Esophagus (tissue), 2 donors: ENCODE measurements around the gene BBC3. TPM values are rescaled to one million over a fixed set of nuclear protein-coding genes. Genes with fewer than 3 reads are reported as not detected.

Source experiments
- H3K27ac ChIP-seq, 2 donors: one replicate each; pipeline ENCODE4 v1.5.1; 2013; ENCODE audit warnings: low read depth in 2 of 2, mild to moderate bottlenecking in 2 of 2, inconsistent platforms in 1 of 2, low read length in 1 of 2, moderate library complexity in 1 of 2
- H3K27me3 ChIP-seq, 2 donors: one replicate each; pipeline ENCODE4 v1.6.1; 2013; ENCODE audit warnings: low read length in 2 of 2, control low read depth in 1 of 2, mild to moderate bottlenecking in 1 of 2; ENCODE audit not compliant: insufficient read depth in 2 of 2, control insufficient read depth in 1 of 2
- H3K36me3 ChIP-seq, 2 donors: one replicate each; pipeline ENCODE4 v1.6.1; 2013; ENCODE audit warnings: low read length in 1 of 2; ENCODE audit not compliant: control insufficient read depth in 2 of 2, insufficient read depth in 2 of 2
- H3K4me1 ChIP-seq, 2 donors: one replicate each; pipeline ENCODE4 v1.6.1; 2013; ENCODE audit warnings: low read length in 1 of 2; ENCODE audit not compliant: control insufficient read depth in 2 of 2, insufficient read depth in 2 of 2
- H3K4me3 ChIP-seq, 2 donors: one replicate each; pipeline ENCODE4 v1.5.1; 2013; ENCODE audit warnings: low read length in 2 of 2, mild to moderate bottlenecking in 2 of 2, low read depth in 1 of 2, moderate library complexity in 1 of 2
- H3K9me3 ChIP-seq, 2 donors: one replicate each; pipeline ENCODE4 v1.6.1; 2013; ENCODE audit warnings: mild to moderate bottlenecking in 2 of 2, low read depth in 1 of 2, low read length in 1 of 2, moderate library complexity in 1 of 2; ENCODE audit not compliant: control insufficient read depth in 2 of 2, insufficient read depth in 1 of 2
- WGBS, 2 donors: extraction: QIAGEN DNeasy Blood & Tissue Kit; methylation state at CpG; one replicate each; pipeline ENCODE4 v1.1.7; 2013; 5-methylcytosine and 5-hydroxymethylcytosine counted together
- polyA plus RNA-seq, 2 donors: library from polyadenylated mRNA; stranded (reverse); fragments of 200-250 nt; gene quantifications; one replicate each; pipeline ENCODE4 v1.2.3, GENCODE V29; 2013
- donor health status: healthy with polysubstance abuse.
- donor health status: Bipolar disorder and iron deficiency.

BBC3 gene
- polyA plus RNA-seq, 2 donors, result 1.4 to 1.8 TPM

DNA sequence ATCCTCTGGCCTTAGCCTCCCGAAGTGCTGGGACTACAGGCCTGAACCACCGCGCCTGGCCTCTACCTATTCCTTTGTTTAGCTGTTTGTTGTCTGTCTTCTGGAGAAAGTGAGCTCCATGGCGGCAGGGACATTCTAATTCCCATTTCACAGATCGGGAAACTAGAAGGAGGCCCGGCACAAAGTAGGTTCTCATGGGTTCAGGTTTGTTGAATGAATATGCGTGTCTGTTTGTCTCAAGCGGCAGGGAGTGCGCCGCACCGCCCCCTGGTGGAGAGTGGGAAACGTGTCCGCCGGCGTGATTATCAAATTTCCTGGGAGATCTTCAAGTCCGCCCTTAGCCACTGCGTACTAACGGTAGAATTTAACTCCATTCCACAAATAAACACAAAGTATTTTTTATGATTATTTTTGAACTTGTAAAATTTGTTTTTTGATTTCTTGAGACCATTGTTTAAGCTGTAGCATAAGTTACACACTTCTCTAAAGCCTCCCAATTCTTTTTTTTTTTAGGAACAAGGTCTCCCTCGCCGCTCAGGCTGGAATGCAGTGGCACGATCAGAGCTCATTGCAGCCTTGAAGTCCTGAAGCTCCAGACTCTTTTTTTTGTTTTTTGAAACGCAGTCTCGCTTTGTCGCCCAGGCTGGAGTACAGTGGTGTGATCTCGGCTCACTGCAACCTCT lies 16.4 kb upstream of the BBC3 start:
- H3K9me3 ChIP-seq, result no peaks in the 10 kb centered on the region
- H3K27ac ChIP-seq, result no peak overlapping the region
- H3K4me1 ChIP-seq, result peaks cover 0 to 7% of the 10 kb centered on the region in 2 donors
- no peaks in the 10 kb centered on the region for H3K27me3 ChIP-seq
- H3K36me3 ChIP-seq, result no peaks in the 10 kb centered on the region
- H3K4me3 ChIP-seq, result no peak overlapping the region
- 33 to 36% methylated on average over 25 of the region's 25 CpGs for WGBS, 2 donors

DNA sequence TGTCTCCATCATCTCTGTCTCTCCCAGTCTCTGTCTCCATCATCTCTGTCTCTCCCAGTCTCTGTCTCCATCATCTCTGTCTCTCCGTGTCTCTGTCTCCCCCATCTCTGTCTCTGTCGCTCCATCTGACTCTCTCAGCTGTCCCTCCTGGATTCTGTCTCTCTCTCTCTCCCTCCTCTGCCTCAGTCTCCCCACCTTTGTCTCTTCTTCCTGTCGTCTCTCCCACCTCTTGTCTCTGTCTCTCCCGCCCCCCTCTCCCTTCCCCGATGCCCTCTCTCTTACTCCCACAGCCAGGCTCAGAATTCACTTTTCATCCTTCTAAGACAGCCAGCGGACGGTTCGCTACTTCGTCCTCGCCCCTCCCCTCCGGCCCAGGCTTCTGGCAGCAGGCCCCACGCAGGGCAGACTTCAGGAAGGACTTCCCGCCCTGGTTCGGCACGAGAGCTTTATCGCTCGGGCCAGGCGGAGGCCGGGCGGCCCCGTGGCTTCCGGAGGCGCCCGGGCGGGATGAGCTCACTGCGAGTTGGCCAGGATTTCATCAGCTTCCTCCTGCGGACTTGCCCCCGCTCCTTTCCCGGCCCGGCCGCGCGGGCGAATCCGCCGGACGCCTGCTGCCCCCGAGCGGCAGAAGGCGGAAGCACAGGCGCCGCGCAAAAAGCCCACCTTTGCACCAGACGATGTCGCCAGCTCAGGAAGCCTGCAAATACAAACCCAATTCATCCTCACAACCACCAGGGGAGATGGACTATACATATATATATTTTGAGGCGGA lies 13.0 kb upstream of the BBC3 start:
- Histone ChIP-seq H3K4me3 (peak overlapping the region; percentile 2 to 29), H3K27me3 (no peaks in the 10 kb centered on the region), H3K4me1 (peaks cover 0 to 14% of the 10 kb centered on the region in 2 donors), H3K27ac (peak overlapping the region; percentile 28 to 81), H3K36me3 (no peaks in the 10 kb centered on the region), H3K9me3 (no peaks in the 10 kb centered on the region)
- WGBS, 2 donors, result 2% methylated on average over 46 of the region's 46 CpGs

DNA sequence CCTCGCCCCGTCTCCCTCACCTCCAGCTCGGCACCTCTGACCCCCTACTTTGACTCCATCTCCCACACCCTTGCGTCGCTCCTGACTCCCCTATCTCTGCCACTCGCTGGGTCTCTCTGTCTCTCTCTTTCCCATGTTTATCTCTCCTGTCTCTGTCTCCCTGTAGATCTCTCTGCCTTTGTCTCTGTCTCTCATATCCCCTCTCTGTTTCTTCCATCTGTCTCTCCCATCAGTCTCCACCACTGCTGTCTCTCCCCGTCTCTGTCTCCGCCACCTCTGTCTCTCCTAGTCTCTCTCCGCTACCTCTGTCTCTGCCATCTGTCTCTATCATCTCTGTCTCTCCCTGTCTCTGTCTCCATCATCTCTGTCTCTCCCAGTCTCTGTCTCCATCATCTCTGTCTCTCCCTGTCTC lies 12.4 kb upstream of the BBC3 start:
- Histone ChIP-seq H3K27me3 (no peaks in the 10 kb centered on the region), H3K4me1 (peaks cover 0 to 14% of the 10 kb centered on the region in 2 donors)
- WGBS, 2 donors, result 22% methylated on average over 8 to 9 of the region's 9 CpGs

GRCh38 chr19:47241919-47242577 lies 11.0 kb upstream of the BBC3 start:
- H3K9me3 ChIP-seq, result no peaks in the 10 kb centered on the region
- H3K4me3 ChIP-seq, result no peak overlapping the region
- peaks cover 0 to 14% of the 10 kb centered on the region in 2 donors for H3K4me1 ChIP-seq
- no peak overlapping the region for H3K27ac ChIP-seq
- no peaks in the 10 kb centered on the region for H3K27me3 ChIP-seq
- WGBS, 2 donors, result 78 to 80% methylated on average over 7 of the region's 7 CpGs
- no peaks in the 10 kb centered on the region for H3K36me3 ChIP-seq

More for the DNA sequence above, 12.4 kb upstream of the BBC3 start:
- H3K9me3 ChIP-seq, result no peaks in the 10 kb centered on the region
- H3K4me3 ChIP-seq, result peak overlapping the region in 1 of 2 donors; percentile 11
- H3K27ac ChIP-seq, result peak overlapping the region in 1 of 2 donors; percentile 35
- no peaks in the 10 kb centered on the region for H3K36me3 ChIP-seq

DNA sequence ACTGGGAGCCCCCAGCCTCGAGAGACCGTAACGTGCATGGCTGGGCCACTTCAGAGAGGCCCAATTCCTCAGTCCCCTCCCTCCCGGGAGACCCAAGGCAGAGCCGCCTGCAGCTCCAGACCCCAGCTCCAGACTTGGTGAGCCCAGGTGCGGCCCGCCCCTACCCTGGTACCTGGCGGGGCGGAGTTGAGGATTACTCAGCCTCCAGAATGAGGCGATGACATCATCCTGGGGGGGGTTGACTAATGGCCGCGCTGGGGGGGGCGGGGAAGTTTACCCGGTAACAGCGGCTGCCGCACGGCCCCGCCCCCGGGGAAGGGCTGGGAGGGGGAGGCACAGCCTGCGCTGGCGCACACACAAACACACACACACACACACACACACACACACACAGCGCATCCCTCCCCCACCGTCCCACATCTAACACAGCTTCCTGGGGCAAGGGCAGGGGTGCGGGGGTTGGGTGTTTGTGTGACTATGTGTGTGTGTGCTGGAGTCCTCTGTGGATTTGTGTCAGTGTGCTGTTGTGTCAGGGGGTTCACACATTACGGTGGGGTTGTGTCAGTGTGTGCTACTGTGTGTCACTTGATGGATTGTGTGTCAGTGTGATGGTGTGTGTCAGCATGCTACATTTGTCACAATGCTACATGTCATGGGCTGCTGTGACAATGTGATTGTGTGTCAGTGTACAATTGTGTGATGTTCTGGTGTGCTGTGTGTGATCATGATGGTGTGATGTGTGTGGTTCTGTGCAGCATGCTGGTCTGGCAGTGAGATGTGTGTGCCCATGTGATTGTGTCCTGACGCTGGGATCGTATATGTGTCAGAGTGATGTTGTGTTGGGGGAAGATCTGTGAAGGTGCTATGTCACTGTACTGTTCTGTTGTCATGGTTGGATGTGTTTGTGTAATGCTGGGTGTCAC lies 10.3 kb upstream of the BBC3 start:
- Histone ChIP-seq H3K36me3 (no peaks in the 10 kb centered on the region), H3K4me1 (peaks cover 0 to 14% of the 10 kb centered on the region in 2 donors), H3K27me3 (no peaks in the 10 kb centered on the region), H3K27ac (no peak overlapping the region), H3K9me3 (no peaks in the 10 kb centered on the region), H3K4me3 (no peak overlapping the region)
- 6 to 7% methylated on average over 24 to 27 of the region's 27 CpGs for WGBS, 2 donors

- H3K36me3 ChIP-seq, result no peaks in the 10 kb centered on the region
- H3K27ac ChIP-seq, result no peak overlapping the region
- no peak overlapping the region for H3K4me3 ChIP-seq
- WGBS, 2 donors, result 55 to 57% methylated on average over 6 of the region's 6 CpGs
- H3K9me3 ChIP-seq, result no peaks in the 10 kb centered on the region
- no peaks in the 10 kb centered on the region for H3K27me3 ChIP-seq
- H3K4me1 ChIP-seq, result peaks cover 0 to 14% of the 10 kb centered on the region in 2 donors
Measured at GRCh38 chr19:47240556-47240955, 9.6 kb upstream of the BBC3 start.

GRCh38 chr19:47239610-47240296 lies 8.8 kb upstream of the BBC3 start:
- Histone ChIP-seq H3K27me3 (no peaks in the 10 kb centered on the region), H3K4me3 (peak overlapping the region in 1 of 2 donors; percentile 4), H3K27ac (no peak overlapping the region), H3K36me3 (no peaks in the 10 kb centered on the region), H3K9me3 (no peaks in the 10 kb centered on the region), H3K4me1 (peaks cover 0 to 14% of the 10 kb centered on the region in 2 donors)
- WGBS, 2 donors, result 3% methylated on average over 34 to 62 of the region's 62 CpGs

- Histone ChIP-seq H3K27ac (peak overlapping the region in 1 of 2 donors; percentile 44), H3K36me3 (no peaks in the 10 kb centered on the region), H3K4me3 (peak overlapping the region in 1 of 2 donors; percentile 4), H3K9me3 (no peaks in the 10 kb centered on the region), H3K27me3 (no peaks in the 10 kb centered on the region), H3K4me1 (peaks cover 0 to 14% of the 10 kb centered on the region in 2 donors)
- WGBS, 2 donors, result 12 to 14% methylated on average over 16 of the region's 16 CpGs
Measured at GRCh38 chr19:47239152-47239551, 8.2 kb upstream of the BBC3 start.
